GM21390 (cell line): ENCODE results near the gene TNFAIP8L1.
"Not testable (repeated sequence)": the region's sequence is repeated elsewhere in the genome, so short reads cannot be mapped to it uniquely, and the experiment has no call there.

Experiments used
- ATAC-seq: cut with Tn5 transposase; IDR thresholded peaks from one replicate; pipeline ENCODE4 v1.9.1; 2021; ENCODE audit not compliant: unreplicated experiment

TNFAIP8L1 gene

GRCh38 chr19:4638828-4639530 lies at the start of gene TNFAIP8L1:
Gene TNFAIP8L1 (plus strand): TSS chr19:4639516. CDS start chr19:4651870, 12,354 bp downstream.
- ATAC-seq, result peak; percentile 68

GRCh38 chr19:4589579-4590410 lies 49.5 kb upstream of the TNFAIP8L1 start:
- no peak for ATAC-seq

- no peak for ATAC-seq
These were observed 48.8 kb upstream of the TNFAIP8L1 start for GRCh38 chr19:4590559-4590958.

GRCh38 chr19:4591320-4591719 lies 48.0 kb upstream of the TNFAIP8L1 start:
- no peak for ATAC-seq

- no peak for ATAC-seq
These were observed 46.9 kb upstream of the TNFAIP8L1 start for GRCh38 chr19:4592445-4592844.

- no peak for ATAC-seq
These were observed 45.9 kb upstream of the TNFAIP8L1 start for GRCh38 chr19:4593409-4593851.

GRCh38 chr19:4594201-4594600 lies 45.1 kb upstream of the TNFAIP8L1 start:
- no peak for ATAC-seq

GRCh38 chr19:4595158-4595557 lies 44.2 kb upstream of the TNFAIP8L1 start:
- ATAC-seq, result not testable (repeated sequence)

GRCh38 chr19:4596033-4596904 lies 43.0 kb upstream of the TNFAIP8L1 start:
- no peak for ATAC-seq

- ATAC-seq, result no peak
These were observed 41.9 kb upstream of the TNFAIP8L1 start for GRCh38 chr19:4597278-4597974.

- ATAC-seq, result no peak
These were observed 41.2 kb upstream of the TNFAIP8L1 start for GRCh38 chr19:4597975-4598671.

- ATAC-seq, result no peak
These were observed 40.6 kb upstream of the TNFAIP8L1 start for GRCh38 chr19:4598712-4599111.

- ATAC-seq, result no peak
These were observed 39.2 kb upstream of the TNFAIP8L1 start for GRCh38 chr19:4600082-4600481.

GRCh38 chr19:4600893-4601292 lies 38.4 kb upstream of the TNFAIP8L1 start:
- no peak for ATAC-seq

GRCh38 chr19:4602173-4602788 lies 37.0 kb upstream of the TNFAIP8L1 start:
- no peak for ATAC-seq

GRCh38 chr19:4602915-4603314 lies 36.4 kb upstream of the TNFAIP8L1 start:
- no peak for ATAC-seq

GRCh38 chr19:4604912-4605311 lies 34.4 kb upstream of the TNFAIP8L1 start:
- ATAC-seq, result no peak

GRCh38 chr19:4606181-4606580 lies 33.1 kb upstream of the TNFAIP8L1 start:
- no peak for ATAC-seq

- no peak for ATAC-seq
These were observed 32.2 kb upstream of the TNFAIP8L1 start for GRCh38 chr19:4606921-4607678.
